ENCODE measurements around the gene ESPN.

ESPN gene

DNA sequence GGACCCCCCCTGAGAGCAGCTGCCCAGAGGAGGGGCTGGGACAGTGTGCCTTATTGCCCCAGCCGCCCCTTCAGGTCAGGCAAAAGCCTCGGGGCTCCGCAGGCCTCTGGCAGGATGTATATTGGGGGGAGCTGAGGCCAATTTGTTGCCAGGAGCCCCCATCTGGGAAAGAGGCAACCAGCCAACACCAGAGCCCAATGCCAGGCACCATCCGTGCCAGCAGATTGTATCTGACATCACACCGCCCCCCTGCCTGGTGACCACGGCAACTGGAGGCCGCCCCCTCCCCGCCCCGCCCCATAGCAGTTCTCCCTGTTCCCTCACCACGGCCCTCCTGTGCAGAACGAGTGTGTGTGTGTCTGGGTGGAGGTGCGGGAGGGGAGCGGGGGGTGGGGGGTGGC, 70.5 kb downstream of the ESPN start:
- no peak for TF ChIP-seq ZNF600 (tag by site-specific recombination; IDR thresholded peaks at IDR 0.05)
- TF ChIP-seq, protein P1, sequence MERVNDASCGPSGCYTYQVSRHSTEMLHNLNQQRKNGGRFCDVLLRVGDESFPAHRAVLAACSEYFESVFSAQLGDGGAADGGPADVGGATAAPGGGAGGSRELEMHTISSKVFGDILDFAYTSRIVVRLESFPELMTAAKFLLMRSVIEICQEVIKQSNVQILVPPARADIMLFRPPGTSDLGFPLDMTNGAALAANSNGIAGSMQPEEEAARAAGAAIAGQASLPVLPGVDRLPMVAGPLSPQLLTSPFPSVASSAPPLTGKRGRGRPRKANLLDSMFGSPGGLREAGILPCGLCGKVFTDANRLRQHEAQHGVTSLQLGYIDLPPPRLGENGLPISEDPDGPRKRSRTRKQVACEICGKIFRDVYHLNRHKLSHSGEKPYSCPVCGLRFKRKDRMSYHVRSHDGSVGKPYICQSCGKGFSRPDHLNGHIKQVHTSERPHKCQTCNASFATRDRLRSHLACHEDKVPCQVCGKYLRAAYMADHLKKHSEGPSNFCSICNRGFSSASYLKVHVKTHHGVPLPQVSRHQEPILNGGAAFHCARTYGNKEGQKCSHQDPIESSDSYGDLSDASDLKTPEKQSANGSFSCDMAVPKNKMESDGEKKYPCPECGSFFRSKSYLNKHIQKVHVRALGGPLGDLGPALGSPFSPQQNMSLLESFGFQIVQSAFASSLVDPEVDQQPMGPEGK (tag by site-specific recombination; IDR thresholded peaks at IDR 0.05) = 0 out of 2 replicates have a peak, but pooled peaks have one; percentile 39
- no peak for TF ChIP-seq BCL11B (tag by site-specific recombination; IDR thresholded peaks at IDR 0.05; ENCODE audit: low read depth)
- TF ChIP-seq ZNF510 (tag by site-specific recombination; IDR thresholded peaks at IDR 0.05; ENCODE audit: insufficient replicate concordance) = no peak
- TF ChIP-seq, protein P2, sequence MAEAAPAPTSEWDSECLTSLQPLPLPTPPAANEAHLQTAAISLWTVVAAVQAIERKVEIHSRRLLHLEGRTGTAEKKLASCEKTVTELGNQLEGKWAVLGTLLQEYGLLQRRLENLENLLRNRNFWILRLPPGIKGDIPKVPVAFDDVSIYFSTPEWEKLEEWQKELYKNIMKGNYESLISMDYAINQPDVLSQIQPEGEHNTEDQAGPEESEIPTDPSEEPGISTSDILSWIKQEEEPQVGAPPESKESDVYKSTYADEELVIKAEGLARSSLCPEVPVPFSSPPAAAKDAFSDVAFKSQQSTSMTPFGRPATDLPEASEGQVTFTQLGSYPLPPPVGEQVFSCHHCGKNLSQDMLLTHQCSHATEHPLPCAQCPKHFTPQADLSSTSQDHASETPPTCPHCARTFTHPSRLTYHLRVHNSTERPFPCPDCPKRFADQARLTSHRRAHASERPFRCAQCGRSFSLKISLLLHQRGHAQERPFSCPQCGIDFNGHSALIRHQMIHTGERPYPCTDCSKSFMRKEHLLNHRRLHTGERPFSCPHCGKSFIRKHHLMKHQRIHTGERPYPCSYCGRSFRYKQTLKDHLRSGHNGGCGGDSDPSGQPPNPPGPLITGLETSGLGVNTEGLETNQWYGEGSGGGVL (tag by site-specific recombination; IDR thresholded peaks at IDR 0.05) = peak; percentile 80
- TF ChIP-seq EGR2 (tag by site-specific recombination; IDR thresholded peaks at IDR 0.05; ENCODE audit: low read depth) = peak; percentile 44; the same call in 1 of the 2 replicates
- TF ChIP-seq ZNF366 (tag by site-specific recombination; conservative IDR thresholded peaks at IDR 0.05) = no peak
- TF ChIP-seq, protein P3, sequence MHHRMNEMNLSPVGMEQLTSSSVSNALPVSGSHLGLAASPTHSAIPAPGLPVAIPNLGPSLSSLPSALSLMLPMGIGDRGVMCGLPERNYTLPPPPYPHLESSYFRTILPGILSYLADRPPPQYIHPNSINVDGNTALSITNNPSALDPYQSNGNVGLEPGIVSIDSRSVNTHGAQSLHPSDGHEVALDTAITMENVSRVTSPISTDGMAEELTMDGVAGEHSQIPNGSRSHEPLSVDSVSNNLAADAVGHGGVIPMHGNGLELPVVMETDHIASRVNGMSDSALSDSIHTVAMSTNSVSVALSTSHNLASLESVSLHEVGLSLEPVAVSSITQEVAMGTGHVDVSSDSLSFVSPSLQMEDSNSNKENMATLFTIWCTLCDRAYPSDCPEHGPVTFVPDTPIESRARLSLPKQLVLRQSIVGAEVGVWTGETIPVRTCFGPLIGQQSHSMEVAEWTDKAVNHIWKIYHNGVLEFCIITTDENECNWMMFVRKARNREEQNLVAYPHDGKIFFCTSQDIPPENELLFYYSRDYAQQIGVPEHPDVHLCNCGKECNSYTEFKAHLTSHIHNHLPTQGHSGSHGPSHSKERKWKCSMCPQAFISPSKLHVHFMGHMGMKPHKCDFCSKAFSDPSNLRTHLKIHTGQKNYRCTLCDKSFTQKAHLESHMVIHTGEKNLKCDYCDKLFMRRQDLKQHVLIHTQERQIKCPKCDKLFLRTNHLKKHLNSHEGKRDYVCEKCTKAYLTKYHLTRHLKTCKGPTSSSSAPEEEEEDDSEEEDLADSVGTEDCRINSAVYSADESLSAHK (tag by site-specific recombination; IDR thresholded peaks at IDR 0.05) = no peak
- TF ChIP-seq GLIS1 (tag by site-specific recombination; IDR thresholded peaks at IDR 0.05) = peak; percentile 40; the same call in 1 of the 2 replicates
- TF ChIP-seq ZNF19 (tag by site-specific recombination; IDR thresholded peaks at IDR 0.05; ENCODE audit: low read depth) = no peak
- TF ChIP-seq KLF16 (tag by site-specific recombination; IDR thresholded peaks at IDR 0.05) = no peak
- TF ChIP-seq SP7 (tag by site-specific recombination; IDR thresholded peaks at IDR 0.05) = no peak
- TF ChIP-seq ZNF223 (tag by site-specific recombination; IDR thresholded peaks at IDR 0.05) = no peak
- TF ChIP-seq ZFHX2 (tag by site-specific recombination; conservative IDR thresholded peaks at IDR 0.05) = peak; percentile 32; the same call in 1 of the 2 replicates
- no peaks in the 10 kb centered on the region for H3K9me3 ChIP-seq (ENCODE audit: control insufficient read depth, insufficient read depth, low read depth, low read length)
- POLR2A ChIA-PET = no interaction called here
- H3K27ac ChIP-seq (ENCODE audit: extremely low read depth, low read depth, low read length) = no peak overlapping the region
- no peaks in the 10 kb centered on the region for H3K4me1 ChIP-seq (ENCODE audit: control insufficient read depth, insufficient read depth, low read length)
- no peak overlapping the region for H3K4me3 ChIP-seq (ENCODE audit: low read depth, low read length)
- peaks cover 0 to 3% of the 10 kb centered on the region in 2 experiments; a peak in 1 of 3 replicates for H3K36me3 ChIP-seq (ENCODE audit: control insufficient read depth in 2 of 2, insufficient read depth in 1 of 2, low read length in 2 of 2)
- CTCF ChIA-PET = interaction anchor here (0.7 kb wide), 1 partner anchor 9 kb away, joined by 3 read pairs; no protein-coding TSS in a partner anchor

DNA sequence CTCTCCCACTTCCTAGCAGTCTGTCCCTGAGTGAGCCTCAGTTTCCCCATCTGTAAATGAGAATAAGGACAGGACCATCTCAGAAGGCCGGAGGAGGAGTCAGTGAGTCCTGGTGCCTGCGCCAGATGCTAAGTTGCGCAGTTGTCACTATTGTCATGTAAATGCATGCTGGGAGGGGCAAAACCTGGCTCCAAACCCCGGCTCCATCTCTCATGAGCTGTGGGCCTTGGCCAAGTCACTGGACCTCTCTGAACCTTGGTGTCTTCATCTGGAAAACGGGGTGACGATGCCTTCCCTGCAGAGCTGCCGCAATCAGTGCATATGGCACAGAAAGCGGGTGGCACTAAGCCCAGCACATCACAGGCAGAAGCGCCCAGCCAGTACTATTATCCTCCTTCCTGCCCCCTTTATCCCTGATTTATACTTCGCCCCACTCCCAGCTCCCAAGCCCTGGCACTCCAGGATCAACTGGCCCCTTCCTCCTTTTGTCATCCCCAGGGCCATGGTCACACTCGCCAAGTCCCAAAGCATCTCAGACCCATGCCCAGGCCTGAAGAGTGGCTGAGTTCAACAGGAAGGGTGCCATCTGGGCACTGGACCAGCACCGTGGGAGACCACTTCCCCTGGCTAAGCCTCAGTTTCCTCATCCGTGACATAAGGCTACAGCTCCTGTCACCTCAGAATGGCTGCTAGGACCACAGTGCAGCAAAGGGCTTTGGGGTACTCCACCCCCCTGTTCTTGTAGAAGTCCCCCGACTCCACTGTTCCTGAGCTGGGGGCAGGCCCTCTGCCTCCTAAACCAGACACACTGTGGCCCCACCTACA, 71.2 kb downstream of the ESPN start:
- POLR2A ChIA-PET = no interaction called here
- Histone ChIP-seq H3K36me3 (ENCODE audit: control insufficient read depth in 2 of 2, insufficient read depth in 1 of 2, low read length in 2 of 2) (peaks cover 0 to 3% of the 10 kb centered on the region in 2 experiments; a peak in 1 of 3 replicates), H3K27ac (ENCODE audit: extremely low read depth, low read depth, low read length) (no peak overlapping the region), H3K9me3 (ENCODE audit: control insufficient read depth, insufficient read depth, low read depth, low read length) (no peaks in the 10 kb centered on the region), H3K4me1 (ENCODE audit: control insufficient read depth, insufficient read depth, low read length) (no peaks in the 10 kb centered on the region), H3K4me3 (ENCODE audit: low read depth, low read length) (no peak overlapping the region)
- TF ChIP-seq KLF1 (tag by site-specific recombination; IDR thresholded peaks at IDR 0.05) = peak; percentile 50
- TF ChIP-seq ZNF341 (tag by site-specific recombination; IDR thresholded peaks at IDR 0.05; ENCODE audit: low read depth) = no peak
- peak; percentile 40; the same call in 1 of the 2 replicates for TF ChIP-seq ZNF677 (tag by site-specific recombination; IDR thresholded peaks at IDR 0.05)
- CTCF ChIA-PET = interaction anchor here (0.7 kb wide), 1 partner anchor 10 kb away, joined by 3 read pairs; no protein-coding TSS in a partner anchor
